Panc1 (cell line): ENCODE results near the gene SLCO4C1. TPM values are rescaled to one million over a fixed set of nuclear protein-coding genes. Genes with fewer than 3 reads are reported as not detected.
"Not testable (repeated sequence)": the region's sequence is repeated elsewhere in the genome, so short reads cannot be mapped to it uniquely, and the experiment has no call there.

Source experiments
- ATAC-seq: fragments of 200-7000 bp; cut with Tn5 transposase; 2 replicates; pipeline ENCODE4 v1.9.1; 2020; ENCODE audit warnings: mild to moderate bottlenecking, moderate library complexity
- BruUV-seq: library from RNA; stranded (reverse); fragments of 400-500 nt; replicated peaks from 2 replicates; lab custom pipeline; 2021; lab: Mats Ljungman, UMichigan
- CTCF ChIA-PET: fragments of 300-600 bp; sonication (Branson Sonifier 250); formaldehyde crosslinking; loops from one replicate; lab custom pipeline; 2022; ENCODE audit warnings: antibody characterized with exemption; lab: Charles Lee
- POLR2A ChIA-PET: fragments of 300-600 bp; sonication (Branson Sonifier 250); formaldehyde crosslinking; loops from one replicate; lab custom pipeline; 2022; ENCODE audit warnings: antibody characterized with exemption; lab: Charles Lee
- DNase-seq: peaks from one replicate; pipeline ENCODE4 v3.0.0-alpha.2; 2010; ENCODE audit warnings: low read depth, low spot score
- H3K27ac ChIP-seq: 2 replicates; pipeline ENCODE4 v1.5.1; 2011; ENCODE audit warnings: mild to moderate bottlenecking, low read length, inconsistent platforms
- H3K27me3 ChIP-seq: fragments of 200-500 bp; sonication (Bioruptor generic); 2 replicates; pipeline ENCODE4 v1.6.0; 2014; ENCODE audit warnings: low read length, inconsistent platforms; ENCODE audit not compliant: control insufficient read depth, insufficient read depth
- H3K36me3 ChIP-seq: fragments of 200-500 bp; sonication (Bioruptor generic); 2 replicates; pipeline ENCODE4 v1.5.1; 2014; ENCODE audit warnings: inconsistent platforms, mild to moderate bottlenecking, low read length, moderate library complexity; ENCODE audit not compliant: control insufficient read depth, insufficient read depth
- H3K4me1 ChIP-seq: 2 replicates; pipeline ENCODE4 v1.5.1; 2011; ENCODE audit warnings: inconsistent platforms, mild to moderate bottlenecking, low read length, moderate library complexity; ENCODE audit not compliant: control insufficient read depth, insufficient read depth
- H3K4me3 ChIP-seq, 2 experiments: 2 replicates each; pipeline ENCODE4 v1.5.1; 2011 to 2012; ENCODE audit warnings: low read depth in 2 of 2, low read length in 2 of 2, mild to moderate bottlenecking in 2 of 2, inconsistent platforms in 1 of 2, moderate library complexity in 1 of 2
- H3K9me3 ChIP-seq: fragments of 200-500 bp; sonication (Bioruptor generic); 2 replicates; pipeline ENCODE4 v1.5.1; 2014; ENCODE audit warnings: low read depth, mild to moderate bottlenecking, inconsistent platforms, low read length, moderate library complexity; ENCODE audit not compliant: control insufficient read depth, insufficient read depth
- CTCF ChIP-seq: fragments of 450-650 bp; IDR thresholded peaks from 2 replicates; pipeline ENCODE4 v1.5.1; 2017; ENCODE audit warnings: mild to moderate bottlenecking
- POLR2AphosphoS5 ChIP-seq: IDR thresholded peaks from 2 replicates; pipeline ENCODE4 v1.6.1; 2012; ENCODE audit warnings: mild to moderate bottlenecking, low read depth, low read length, moderate library complexity
- REST ChIP-seq, 2 experiments: IDR thresholded peaks; 2 replicates each; pipeline ENCODE4 v1.6.1; 2011 to 2012; ENCODE audit warnings: low read depth in 2 of 2, control low read depth in 1 of 2, low read length in 1 of 2, mild to moderate bottlenecking in 1 of 2, moderate library complexity in 1 of 2; ENCODE audit not compliant: insufficient read depth in 1 of 2
- SIN3A ChIP-seq: IDR thresholded peaks from 2 replicates; pipeline ENCODE4 v1.6.1; 2012; ENCODE audit warnings: low read depth, mild to moderate bottlenecking, low read length, moderate library complexity, borderline replicate concordance; ENCODE audit not compliant: insufficient read depth
- TCF7L2 ChIP-seq: IDR thresholded peaks from 2 replicates; pipeline ENCODE4 v1.6.1; 2011; ENCODE audit warnings: mild to moderate bottlenecking, low read depth, low read length, inconsistent platforms
- in situ Hi-C: cut with HindIII; loops from 2 replicates; pipeline ENCODE4 v1.10.0; 2016; ENCODE audit warnings: low sequenced_read_pairs, low pct_unique_long_range_greater_than_20kb
- intact Hi-C: fragments of 100-400 bp; cut with micrococcal nuclease; formaldehyde crosslinking; loops from one replicate; pipeline ENCODE4 v1.10.0; 2022; ENCODE audit not compliant: unreplicated experiment
- total RNA-seq: library from RNA; stranded (reverse); gene quantifications from one replicate; pipeline ENCODE4 v1.2.1, GENCODE V29; 2021; ENCODE audit not compliant: unreplicated experiment

The SLCO4C1 gene
- total RNA-seq, 1 experiment from 2014 or later = 0.90 TPM

- CTCF ChIA-PET = no interaction called here
- DNase-seq (no peak), ATAC-seq (no peak)
- in situ Hi-C loops = no loop called here
- Histone ChIP-seq H3K27ac (no peak overlapping the region), H3K4me1 (no peaks in the 10 kb centered on the region), H3K9me3 (no peaks in the 10 kb centered on the region), H3K27me3 (no peaks in the 10 kb centered on the region), H3K4me3 (no peak overlapping the region), H3K36me3 (no peaks in the 10 kb centered on the region)
- TF ChIP-seq POLR2AphosphoS5 = no peak
- TF ChIP-seq REST (IDR thresholded peaks at IDR 0.05; ENCODE audit: insufficient read depth in 1 of 2, low read depth in 2 of 2, low read length in 1 of 2) = no peak
- TF ChIP-seq SIN3A = no peak
- no peak for TF ChIP-seq CTCF
- TF ChIP-seq TCF7L2 = no peak
- no TSS peak for BruUV-seq
- POLR2A ChIA-PET = no interaction called here
- intact Hi-C loops = no loop called here
Observed at GRCh38 chr5:102324714-102325113, 28.6 kb upstream of the SLCO4C1 start.

- POLR2A ChIA-PET = interaction anchor here (0.7 kb wide), 1 partner anchor 599 kb away, joined by 5 read pairs; no protein-coding TSS in a partner anchor
- CTCF ChIA-PET, DNase-seq: not testable (repeated sequence)
Observed at GRCh38 chr5:102318801-102319200, 22.7 kb upstream of the SLCO4C1 start.

GRCh38 chr5:102314328-102314727 is 18.2 kb upstream of the SLCO4C1 start:
- no peaks in the 10 kb centered on the region for H3K4me1 ChIP-seq
- BruUV-seq = no TSS peak
- no peak for TF ChIP-seq SIN3A
- TF ChIP-seq CTCF = no peak
- TF ChIP-seq REST (IDR thresholded peaks at IDR 0.05; ENCODE audit: insufficient read depth in 1 of 2, low read depth in 2 of 2, low read length in 1 of 2) = no peak
- no peak for TF ChIP-seq TCF7L2
- no peak for TF ChIP-seq POLR2AphosphoS5
- H3K27me3 ChIP-seq = no peaks in the 10 kb centered on the region
- ATAC-seq (no peak), DNase-seq (no peak)
- POLR2A ChIA-PET = no interaction called here
- H3K4me3 ChIP-seq = no peak overlapping the region
- in situ Hi-C loops = no loop called here
- CTCF ChIA-PET = no interaction called here
- H3K27ac ChIP-seq = no peak overlapping the region
- intact Hi-C loops = no loop called here
- no peaks in the 10 kb centered on the region for H3K9me3 ChIP-seq
- H3K36me3 ChIP-seq = no peaks in the 10 kb centered on the region

More at GRCh38 chr5:102318801-102319200, 22.7 kb upstream of the SLCO4C1 start:
- H3K9me3 ChIP-seq, H3K4me1 ChIP-seq, H3K4me3 ChIP-seq, intact Hi-C loops, ATAC-seq, in situ Hi-C loops, H3K27me3 ChIP-seq, BruUV-seq, H3K27ac ChIP-seq, H3K36me3 ChIP-seq: not testable (repeated sequence)
